ENCODE data around the gene CSNK1A1.

DNA sequence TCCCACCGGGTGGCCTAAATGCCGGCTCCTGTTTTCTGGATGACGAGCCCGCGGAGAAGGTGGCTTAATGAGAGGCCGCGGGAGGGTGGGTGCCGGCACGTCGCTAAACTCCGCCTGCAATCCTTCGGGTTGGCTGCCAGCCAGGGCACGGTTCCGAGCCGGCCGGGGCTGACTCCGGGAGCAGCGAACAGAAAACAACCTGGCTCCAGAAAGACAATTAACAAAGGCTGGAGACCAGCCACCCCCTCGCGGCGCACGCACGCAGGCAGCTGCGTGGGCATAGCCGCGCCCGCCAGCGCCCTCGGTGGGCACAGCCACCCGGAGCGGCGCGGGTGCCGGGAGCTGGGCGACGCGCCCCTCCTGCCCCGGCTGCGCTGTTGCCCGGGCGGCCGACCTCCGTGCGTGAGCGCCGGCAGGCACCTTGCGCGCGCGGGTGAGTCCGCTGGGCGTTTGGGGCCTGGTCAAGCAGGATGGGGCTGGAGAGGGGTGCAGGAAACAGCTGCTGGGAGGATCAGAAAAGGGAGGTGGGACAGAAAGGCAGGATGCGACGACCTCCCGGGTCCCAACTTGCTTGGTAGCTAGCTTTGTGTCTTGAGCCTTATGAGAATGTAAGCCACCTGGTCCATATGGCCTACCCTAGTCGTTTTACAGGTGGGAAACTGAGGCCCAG lies 30.1 kb upstream of the CSNK1A1 start, which contains the start of gene ARHGEF37:
- no peak for TF ChIP-seq CHD2 (IDR thresholded peaks at IDR 0.05; ENCODE audit: low read length, partially characterized antibody)
- TF ChIP-seq, protein P1, sequence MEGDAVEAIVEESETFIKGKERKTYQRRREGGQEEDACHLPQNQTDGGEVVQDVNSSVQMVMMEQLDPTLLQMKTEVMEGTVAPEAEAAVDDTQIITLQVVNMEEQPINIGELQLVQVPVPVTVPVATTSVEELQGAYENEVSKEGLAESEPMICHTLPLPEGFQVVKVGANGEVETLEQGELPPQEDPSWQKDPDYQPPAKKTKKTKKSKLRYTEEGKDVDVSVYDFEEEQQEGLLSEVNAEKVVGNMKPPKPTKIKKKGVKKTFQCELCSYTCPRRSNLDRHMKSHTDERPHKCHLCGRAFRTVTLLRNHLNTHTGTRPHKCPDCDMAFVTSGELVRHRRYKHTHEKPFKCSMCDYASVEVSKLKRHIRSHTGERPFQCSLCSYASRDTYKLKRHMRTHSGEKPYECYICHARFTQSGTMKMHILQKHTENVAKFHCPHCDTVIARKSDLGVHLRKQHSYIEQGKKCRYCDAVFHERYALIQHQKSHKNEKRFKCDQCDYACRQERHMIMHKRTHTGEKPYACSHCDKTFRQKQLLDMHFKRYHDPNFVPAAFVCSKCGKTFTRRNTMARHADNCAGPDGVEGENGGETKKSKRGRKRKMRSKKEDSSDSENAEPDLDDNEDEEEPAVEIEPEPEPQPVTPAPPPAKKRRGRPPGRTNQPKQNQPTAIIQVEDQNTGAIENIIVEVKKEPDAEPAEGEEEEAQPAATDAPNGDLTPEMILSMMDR (IDR thresholded peaks at IDR 0.05) = no peak
- TF ChIP-seq MAFK (IDR thresholded peaks at IDR 0.05; ENCODE audit: partially characterized antibody) = no peak
- TF ChIP-seq POLR2A (IDR thresholded peaks at IDR 0.05; ENCODE audit: low read length) = peak; percentile 14; the same call in 1 of the 2 replicates
- TF ChIP-seq, protein P2, sequence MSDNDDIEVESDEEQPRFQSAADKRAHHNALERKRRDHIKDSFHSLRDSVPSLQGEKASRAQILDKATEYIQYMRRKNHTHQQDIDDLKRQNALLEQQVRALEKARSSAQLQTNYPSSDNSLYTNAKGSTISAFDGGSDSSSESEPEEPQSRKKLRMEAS (IDR thresholded peaks at IDR 0.05) = no peak

Data from A549 (cell line).